ENCODE results near the gene PREX1.

PREX1 gene

GRCh38 chr20:48740292-48740649, 87.5 kb downstream of the PREX1 start:
- Mint-ChIP-seq H3K4me1 (peaks cover 57% of the 10 kb centered on the region), H3K4me3 (peak overlapping the region; percentile 17), H3K9me3 (no peaks in the 10 kb centered on the region), H3K27ac (no peak overlapping the region), H3K36me3 (peaks cover 34% of the 10 kb centered on the region), H3K27me3 (no peaks in the 10 kb centered on the region)
- ATAC-seq (ENCODE audit: low read depth) (peak; percentile 6), DNase-seq (ENCODE audit: low spot score in 2 of 2) (no peak)

GRCh38 chr20:48739395-48740291, 88.2 kb downstream of the PREX1 start:
- H3K27me3 Mint-ChIP-seq = no peaks in the 10 kb centered on the region
- peaks cover 57% of the 10 kb centered on the region for H3K4me1 Mint-ChIP-seq
- ATAC-seq (ENCODE audit: low read depth) (peak; percentile 47), DNase-seq (ENCODE audit: low spot score in 2 of 2) (no peak)
- peak overlapping the region; percentile 91 for H3K27ac Mint-ChIP-seq
- peaks cover 34% of the 10 kb centered on the region for H3K36me3 Mint-ChIP-seq
- H3K4me3 Mint-ChIP-seq = no peak overlapping the region
- no peaks in the 10 kb centered on the region for H3K9me3 Mint-ChIP-seq

- DNase-seq (ENCODE audit: low spot score in 2 of 2) (no peak), ATAC-seq (ENCODE audit: low read depth) (peak; percentile 19)
- Mint-ChIP-seq H3K9me3 (no peaks in the 10 kb centered on the region), H3K27ac (peak overlapping the region; percentile 91), H3K36me3 (peaks cover 31% of the 10 kb centered on the region), H3K27me3 (no peaks in the 10 kb centered on the region), H3K4me1 (peaks cover 54% of the 10 kb centered on the region), H3K4me3 (no peak overlapping the region)
Measured at GRCh38 chr20:48738399-48739304, 89.1 kb downstream of the PREX1 start.

GRCh38 chr20:48738094-48738398, 89.8 kb downstream of the PREX1 start:
- DNase-seq (ENCODE audit: low spot score in 2 of 2) (no peak), ATAC-seq (ENCODE audit: low read depth) (no peak)
- no peaks in the 10 kb centered on the region for H3K27me3 Mint-ChIP-seq
- peaks cover 31% of the 10 kb centered on the region for H3K36me3 Mint-ChIP-seq
- peak overlapping the region; percentile 21 for H3K27ac Mint-ChIP-seq
- peaks cover 51% of the 10 kb centered on the region for H3K4me1 Mint-ChIP-seq
- H3K9me3 Mint-ChIP-seq = no peaks in the 10 kb centered on the region
- H3K4me3 Mint-ChIP-seq = no peak overlapping the region

GRCh38 chr20:48737434-48738093, 90.2 kb downstream of the PREX1 start:
- Mint-ChIP-seq H3K9me3 (no peaks in the 10 kb centered on the region), H3K4me1 (peaks cover 52% of the 10 kb centered on the region), H3K27ac (peak overlapping the region; percentile 21), H3K27me3 (no peaks in the 10 kb centered on the region), H3K4me3 (no peak overlapping the region), H3K36me3 (peaks cover 31% of the 10 kb centered on the region)
- ATAC-seq (ENCODE audit: low read depth) (no peak), DNase-seq (ENCODE audit: low spot score in 2 of 2) (no peak)

GRCh38 chr20:48736636-48737035, 91.2 kb downstream of the PREX1 start:
- no peak overlapping the region for H3K4me3 Mint-ChIP-seq
- no peaks in the 10 kb centered on the region for H3K27me3 Mint-ChIP-seq
- H3K27ac Mint-ChIP-seq = peak overlapping the region; percentile 21
- H3K36me3 Mint-ChIP-seq = peaks cover 33% of the 10 kb centered on the region
- ATAC-seq (ENCODE audit: low read depth) = no peak
- no peaks in the 10 kb centered on the region for H3K9me3 Mint-ChIP-seq
- DNase-seq (ENCODE audit: low spot score in 2 of 2) = no peak
- H3K4me1 Mint-ChIP-seq = peaks cover 48% of the 10 kb centered on the region

- ATAC-seq (ENCODE audit: low read depth) = no peak
- H3K9me3 Mint-ChIP-seq = no peaks in the 10 kb centered on the region
- peaks cover 30% of the 10 kb centered on the region for H3K36me3 Mint-ChIP-seq
- peaks cover 44% of the 10 kb centered on the region for H3K4me1 Mint-ChIP-seq
- peak overlapping the region; percentile 15 for H3K4me3 Mint-ChIP-seq
- H3K27ac Mint-ChIP-seq = peak overlapping the region; percentile 21
- no peaks in the 10 kb centered on the region for H3K27me3 Mint-ChIP-seq
- DNase-seq (ENCODE audit: low spot score in 2 of 2) = no peak
Measured at GRCh38 chr20:48736231-48736630, 91.6 kb downstream of the PREX1 start.

- ATAC-seq (ENCODE audit: low read depth) (no peak), DNase-seq (ENCODE audit: low spot score in 2 of 2) (no peak)
- peaks cover 38% of the 10 kb centered on the region for H3K36me3 Mint-ChIP-seq
- H3K27me3 Mint-ChIP-seq = no peaks in the 10 kb centered on the region
- no peak overlapping the region for H3K27ac Mint-ChIP-seq
- no peaks in the 10 kb centered on the region for H3K9me3 Mint-ChIP-seq
- H3K4me3 Mint-ChIP-seq = no peak overlapping the region
- H3K4me1 Mint-ChIP-seq = peaks cover 49% of the 10 kb centered on the region
Measured at GRCh38 chr20:48735112-48735511, 92.7 kb downstream of the PREX1 start.

- H3K36me3 Mint-ChIP-seq = peaks cover 41% of the 10 kb centered on the region
- no peak overlapping the region for H3K4me3 Mint-ChIP-seq
- peaks cover 50% of the 10 kb centered on the region for H3K4me1 Mint-ChIP-seq
- no peak for DNase-seq (ENCODE audit: low spot score in 2 of 2)
- H3K27me3 Mint-ChIP-seq = no peaks in the 10 kb centered on the region
- H3K9me3 Mint-ChIP-seq = no peaks in the 10 kb centered on the region
- no peak overlapping the region for H3K27ac Mint-ChIP-seq
- ATAC-seq (ENCODE audit: low read depth) = no peak
Measured at GRCh38 chr20:48734104-48734749, 93.6 kb downstream of the PREX1 start.

GRCh38 chr20:48733296-48733790, 94.5 kb downstream of the PREX1 start:
- peaks cover 41% of the 10 kb centered on the region for H3K4me1 Mint-ChIP-seq
- H3K4me3 Mint-ChIP-seq = no peak overlapping the region
- no peaks in the 10 kb centered on the region for H3K27me3 Mint-ChIP-seq
- peaks cover 40% of the 10 kb centered on the region for H3K36me3 Mint-ChIP-seq
- DNase-seq (ENCODE audit: low spot score in 2 of 2) = no peak
- no peaks in the 10 kb centered on the region for H3K9me3 Mint-ChIP-seq
- ATAC-seq (ENCODE audit: low read depth) = no peak
- H3K27ac Mint-ChIP-seq = peak overlapping the region; percentile 20

- H3K27ac Mint-ChIP-seq = peak overlapping the region; percentile 32
- no peak overlapping the region for H3K4me3 Mint-ChIP-seq
- no peak for ATAC-seq (ENCODE audit: low read depth)
- no peaks in the 10 kb centered on the region for H3K27me3 Mint-ChIP-seq
- H3K4me1 Mint-ChIP-seq = peaks cover 37% of the 10 kb centered on the region
- no peak for DNase-seq (ENCODE audit: low spot score in 2 of 2)
- no peaks in the 10 kb centered on the region for H3K9me3 Mint-ChIP-seq
- H3K36me3 Mint-ChIP-seq = peaks cover 44% of the 10 kb centered on the region
Measured at GRCh38 chr20:48732081-48732829, 95.5 kb downstream of the PREX1 start.

- H3K9me3 Mint-ChIP-seq = no peaks in the 10 kb centered on the region
- H3K27me3 Mint-ChIP-seq = no peaks in the 10 kb centered on the region
- ATAC-seq (ENCODE audit: low read depth) (no peak), DNase-seq (ENCODE audit: low spot score in 2 of 2) (no peak)
- H3K36me3 Mint-ChIP-seq = peaks cover 44% of the 10 kb centered on the region
- peaks cover 33% of the 10 kb centered on the region for H3K4me1 Mint-ChIP-seq
- H3K4me3 Mint-ChIP-seq = no peak overlapping the region
- H3K27ac Mint-ChIP-seq = peak overlapping the region; percentile 32
Measured at GRCh38 chr20:48731536-48731935, 96.3 kb downstream of the PREX1 start.

GRCh38 chr20:48730977-48731376, 96.8 kb downstream of the PREX1 start:
- DNase-seq (ENCODE audit: low spot score in 2 of 2) (no peak), ATAC-seq (ENCODE audit: low read depth) (no peak)
- Mint-ChIP-seq H3K27me3 (no peaks in the 10 kb centered on the region), H3K36me3 (peaks cover 41% of the 10 kb centered on the region), H3K4me1 (peaks cover 27% of the 10 kb centered on the region), H3K27ac (peak overlapping the region; percentile 32), H3K9me3 (no peaks in the 10 kb centered on the region), H3K4me3 (no peak overlapping the region)
